ENCODE results near the gene LIPE.
"Not testable (repeated sequence)": the region's sequence is repeated elsewhere in the genome, so short reads cannot be mapped to it uniquely, and the experiment has no call there.

Gene LIPE

GRCh38 chr19:42427313-42427712 lies at the start of gene LIPE:
TSS of gene LIPE (minus strand) at chr19:42427388. CDS start at chr19:42427149, 239 bp downstream.
- DNase-seq = no peak

GRCh38 chr19:42475366-42475765 lies 48.2 kb upstream of the LIPE start:
- no peak for DNase-seq

GRCh38 chr19:42474743-42475142 lies 47.6 kb upstream of the LIPE start:
- DNase-seq = no peak

GRCh38 chr19:42473686-42474085 lies 46.5 kb upstream of the LIPE start:
- DNase-seq = no peak

- no peak for DNase-seq
Observed at GRCh38 chr19:42472402-42473147, 45.4 kb upstream of the LIPE start.

- no peak for DNase-seq
Observed at GRCh38 chr19:42471554-42472249, 44.5 kb upstream of the LIPE start.

- DNase-seq = peak in 1 of 2 donors; percentile 50
Observed at GRCh38 chr19:42469311-42470235, 42.4 kb upstream of the LIPE start.

- no peak for DNase-seq
Observed at GRCh38 chr19:42468273-42468796, 41.1 kb upstream of the LIPE start.

GRCh38 chr19:42467183-42467760 lies 40.1 kb upstream of the LIPE start:
- DNase-seq = peak in 1 of 2 donors; percentile 13

GRCh38 chr19:42466521-42467182 lies 39.5 kb upstream of the LIPE start:
- DNase-seq = no peak

- DNase-seq = no peak
Observed at GRCh38 chr19:42465827-42466280, 38.7 kb upstream of the LIPE start.

- no peak for DNase-seq
Observed at GRCh38 chr19:42461700-42462324, 34.6 kb upstream of the LIPE start.

- DNase-seq = not testable (repeated sequence)
Observed at GRCh38 chr19:42461231-42461630, 34.0 kb upstream of the LIPE start.

- no peak for DNase-seq
Observed at GRCh38 chr19:42459926-42460325, 32.7 kb upstream of the LIPE start.

- DNase-seq = no peak
Observed at GRCh38 chr19:42455621-42456081, 28.5 kb upstream of the LIPE start.

- no peak for DNase-seq
Observed at GRCh38 chr19:42455086-42455485, 27.9 kb upstream of the LIPE start.

- DNase-seq = no peak
Observed at GRCh38 chr19:42452590-42452989, 25.4 kb upstream of the LIPE start.

- peak in 1 of 2 donors; percentile 83 for DNase-seq
Observed at GRCh38 chr19:42450314-42450934, 23.2 kb upstream of the LIPE start.

- DNase-seq = not testable (repeated sequence)
Observed at GRCh38 chr19:42448306-42448705, 21.1 kb upstream of the LIPE start.

GRCh38 chr19:42445948-42446347 lies 18.8 kb upstream of the LIPE start:
- no peak for DNase-seq

GRCh38 chr19:42443944-42444398 lies 16.8 kb upstream of the LIPE start:
- no peak for DNase-seq
